ENCODE measurements around the gene SLCO3A1.
"Not testable (repeated sequence)": the region's sequence is repeated elsewhere in the genome, so short reads cannot be mapped to it uniquely, and the experiment has no call there.

The SLCO3A1 gene

GRCh38 chr15:92161039-92161670, 307.6 kb downstream of the SLCO3A1 start:
- no peak for DNase-seq (ENCODE audit: low read depth in 2 of 2)

GRCh38 chr15:92162657-92163056, 309.1 kb downstream of the SLCO3A1 start:
- DNase-seq (ENCODE audit: low read depth in 2 of 2): no peak

- no peak for DNase-seq (ENCODE audit: low read depth in 2 of 2)
These were observed 310.1 kb downstream of the SLCO3A1 start for GRCh38 chr15:92163641-92164040.

GRCh38 chr15:92164327-92165000, 311.0 kb downstream of the SLCO3A1 start:
- no peak for DNase-seq (ENCODE audit: low read depth in 2 of 2)

- DNase-seq (ENCODE audit: low read depth in 2 of 2): no peak
These were observed 311.5 kb downstream of the SLCO3A1 start for GRCh38 chr15:92165001-92165346.

GRCh38 chr15:92166029-92166428, 312.5 kb downstream of the SLCO3A1 start:
- DNase-seq (ENCODE audit: low read depth in 2 of 2): no peak

- no peak for DNase-seq (ENCODE audit: low read depth in 2 of 2)
These were observed 313.4 kb downstream of the SLCO3A1 start for GRCh38 chr15:92166751-92167405.

- no peak for DNase-seq (ENCODE audit: low read depth in 2 of 2)
These were observed 313.9 kb downstream of the SLCO3A1 start for GRCh38 chr15:92167451-92167850.

- no peak for DNase-seq (ENCODE audit: low read depth in 2 of 2)
These were observed 314.7 kb downstream of the SLCO3A1 start for GRCh38 chr15:92168066-92168683.

- no peak for DNase-seq (ENCODE audit: low read depth in 2 of 2)
These were observed 317.4 kb downstream of the SLCO3A1 start for GRCh38 chr15:92170897-92171296.

GRCh38 chr15:92178911-92179310, 325.4 kb downstream of the SLCO3A1 start:
- no peak for DNase-seq (ENCODE audit: low read depth in 2 of 2)

- no peak for DNase-seq (ENCODE audit: low read depth in 2 of 2)
These were observed 330.6 kb downstream of the SLCO3A1 start for GRCh38 chr15:92184142-92184541.

GRCh38 chr15:92184679-92185230, 331.2 kb downstream of the SLCO3A1 start:
- no peak for DNase-seq (ENCODE audit: low read depth in 2 of 2)

- no peak for DNase-seq (ENCODE audit: low read depth in 2 of 2)
These were observed 334.5 kb downstream of the SLCO3A1 start for GRCh38 chr15:92187975-92188374.

GRCh38 chr15:92189166-92189565, 335.7 kb downstream of the SLCO3A1 start:
- DNase-seq (ENCODE audit: low read depth in 2 of 2): no peak

GRCh38 chr15:92195241-92195640, 341.7 kb downstream of the SLCO3A1 start:
- DNase-seq (ENCODE audit: low read depth in 2 of 2): no peak

GRCh38 chr15:92196342-92196741, 342.8 kb downstream of the SLCO3A1 start:
- no peak for DNase-seq (ENCODE audit: low read depth in 2 of 2)

- DNase-seq (ENCODE audit: low read depth in 2 of 2): no peak
These were observed 344.2 kb downstream of the SLCO3A1 start for GRCh38 chr15:92197746-92198145.

- no peak for DNase-seq (ENCODE audit: low read depth in 2 of 2)
These were observed 347.4 kb downstream of the SLCO3A1 start for GRCh38 chr15:92200891-92201290.

GRCh38 chr15:92205255-92205739, 351.8 kb downstream of the SLCO3A1 start:
- DNase-seq (ENCODE audit: low read depth in 2 of 2): no peak

GRCh38 chr15:92207601-92208000, 354.1 kb downstream of the SLCO3A1 start:
- not testable (repeated sequence) for DNase-seq (ENCODE audit: low read depth in 2 of 2)
